NK-92 (cell line): ENCODE data around the gene DENND2A.
"Not testable (repeated sequence)": the region's sequence is repeated elsewhere in the genome, so short reads cannot be mapped to it uniquely, and the experiment has no call there.

Experiments
- DNase-seq: peaks from one replicate; lab custom pipeline; 2025; ENCODE audit not compliant: unreplicated experiment; lab: John Stamatoyannopoulos, UW

DENND2A gene

GRCh38 chr7:140518370-140519006 lies 122.1 kb downstream of the DENND2A start:
- DNase-seq = no peak

- DNase-seq = no peak
Measured at GRCh38 chr7:140517546-140518369, 122.9 kb downstream of the DENND2A start.

DNA sequence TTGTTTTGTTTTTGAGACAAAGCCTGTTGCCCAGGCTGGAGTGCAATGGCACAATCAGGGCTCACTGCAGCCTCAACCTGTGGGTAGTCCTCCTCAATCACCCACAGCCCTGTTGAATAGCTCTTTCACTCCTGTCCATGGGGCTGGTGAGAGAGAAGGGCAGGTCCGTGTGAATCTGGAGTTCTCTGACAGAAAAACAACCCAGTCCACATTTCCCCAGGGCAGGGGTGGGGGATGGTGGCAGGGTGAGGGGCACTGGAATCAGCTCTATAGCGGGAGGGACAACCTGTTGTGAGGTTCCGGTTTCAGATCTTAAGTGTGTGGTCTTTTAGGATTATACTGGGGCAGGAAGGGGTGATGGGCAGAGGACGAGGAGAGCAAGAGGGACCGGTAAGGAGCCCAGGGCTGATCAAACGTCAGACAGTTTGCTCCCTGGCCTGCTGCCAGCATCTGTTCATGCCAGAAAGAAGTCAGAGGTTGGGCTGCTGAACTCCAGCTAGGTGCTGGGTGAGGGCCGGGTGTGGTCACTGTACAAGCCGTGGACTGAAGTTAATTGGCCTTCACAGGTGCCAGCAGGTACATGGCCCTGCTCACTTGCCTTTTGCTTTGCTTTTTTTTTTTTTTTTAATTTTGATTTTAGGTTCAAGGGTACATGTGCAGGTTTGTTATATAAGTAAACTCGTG lies 128.2 kb downstream of the DENND2A start:
- DNase-seq = no peak

- no peak for DNase-seq
Measured at GRCh38 chr7:140509789-140510188, 130.8 kb downstream of the DENND2A start.

DNA sequence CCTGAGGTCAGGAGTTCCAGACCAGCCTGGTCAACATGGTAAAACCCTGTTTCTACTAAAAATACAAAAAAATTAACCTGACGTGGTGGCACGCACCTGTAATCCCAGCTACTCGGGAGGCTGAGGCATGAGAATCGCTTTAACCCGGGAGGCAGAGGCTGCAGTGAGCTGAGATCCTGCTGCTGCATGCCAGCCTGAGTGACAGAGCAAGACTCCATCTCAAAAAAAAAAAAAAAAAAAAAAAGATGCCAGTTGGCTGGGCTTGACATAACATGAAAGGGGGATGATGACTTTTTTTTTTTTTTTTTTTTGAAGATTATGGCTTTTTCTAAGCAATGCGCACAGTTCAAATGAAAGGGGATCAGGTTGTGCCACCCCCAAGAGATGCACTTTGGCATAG lies 133.1 kb downstream of the DENND2A start:
- DNase-seq = not testable (repeated sequence)

- no peak for DNase-seq
Measured at GRCh38 chr7:140506788-140507464, 133.7 kb downstream of the DENND2A start.

GRCh38 chr7:140501966-140502365 lies 138.6 kb downstream of the DENND2A start:
- DNase-seq = no peak

DNA sequence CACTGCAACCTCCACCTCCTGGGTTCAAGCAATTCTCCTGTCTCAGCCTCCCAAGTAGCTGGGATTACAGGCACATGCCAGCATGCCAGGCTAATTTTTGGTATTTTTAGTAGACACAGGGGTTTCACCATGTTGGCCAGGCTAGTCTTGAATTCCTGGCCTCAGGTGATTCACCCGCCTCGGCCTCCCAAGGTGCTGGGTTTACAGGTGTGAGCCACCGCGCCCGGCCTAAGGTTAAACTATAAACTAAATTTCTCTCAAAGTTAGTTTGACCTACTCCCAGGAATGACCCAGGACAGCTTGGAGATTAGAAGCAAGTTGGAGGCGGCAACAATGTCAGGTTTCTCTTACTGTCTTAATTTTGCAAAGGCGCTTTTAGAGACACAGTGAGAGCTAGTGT lies 142.8 kb downstream of the DENND2A start:
- DNase-seq = not testable (repeated sequence)

- no peak for DNase-seq
Measured at GRCh38 chr7:140497241-140497769, 143.3 kb downstream of the DENND2A start.

- no peak for DNase-seq
Measured at GRCh38 chr7:140495514-140496097, 145.0 kb downstream of the DENND2A start.

GRCh38 chr7:140494867-140495266 lies 145.7 kb downstream of the DENND2A start:
- no peak for DNase-seq

DNA sequence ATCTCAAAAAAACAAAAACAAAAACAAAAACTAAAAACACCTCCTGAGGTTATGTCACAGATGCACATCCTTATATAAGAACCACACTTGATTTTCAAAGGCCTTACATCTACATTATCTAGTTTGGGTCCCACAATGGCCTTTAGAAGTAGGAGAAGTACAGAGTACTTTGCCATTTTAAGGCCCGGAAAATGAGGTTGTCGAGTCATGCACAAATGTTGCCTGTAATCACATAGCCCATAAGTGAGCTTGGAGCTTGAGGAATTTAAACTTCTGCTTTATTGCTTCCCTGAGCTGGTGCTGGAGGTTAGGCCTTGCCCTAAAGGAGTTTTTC lies 151.6 kb downstream of the DENND2A start:
- DNase-seq = no peak

DNA sequence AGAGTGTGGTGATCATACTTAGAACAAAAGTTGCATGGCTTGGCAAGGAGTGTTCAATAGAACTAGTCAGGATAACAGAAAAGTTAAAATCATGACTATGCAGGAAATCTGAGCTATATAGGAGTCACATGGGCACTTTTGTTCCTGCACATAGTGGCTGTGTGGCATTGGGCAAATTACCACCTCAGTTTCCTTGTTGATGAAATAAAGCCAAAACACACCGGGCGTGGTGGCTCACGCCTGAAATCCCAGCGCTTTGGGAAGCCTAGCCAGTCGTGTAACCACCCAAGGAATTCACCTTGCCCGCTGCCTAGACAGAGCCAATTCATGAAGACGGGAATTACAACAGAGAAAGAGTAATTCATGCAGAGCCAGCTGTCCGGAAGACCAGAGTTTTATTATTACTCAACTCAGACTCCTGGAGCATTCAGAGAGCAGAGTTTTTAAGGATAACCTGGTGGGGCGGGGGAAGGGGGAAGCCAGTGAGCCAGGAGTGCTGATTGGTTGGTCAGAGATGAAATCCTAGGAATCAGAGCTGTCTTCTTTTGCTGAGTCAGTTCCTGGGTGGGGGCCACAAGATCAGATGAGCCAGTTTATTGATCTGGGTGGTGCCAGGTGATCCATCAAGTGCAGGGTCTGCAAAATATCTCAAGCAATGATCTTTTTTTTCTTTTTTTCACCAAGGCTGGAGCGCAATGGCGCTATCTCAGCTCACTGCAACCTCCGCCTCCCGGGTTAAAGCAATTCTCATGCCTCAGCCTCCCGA lies 154.9 kb downstream of the DENND2A start:
- DNase-seq = no peak

- no peak for DNase-seq
Measured at GRCh38 chr7:140484951-140485499, 155.6 kb downstream of the DENND2A start.

DNA sequence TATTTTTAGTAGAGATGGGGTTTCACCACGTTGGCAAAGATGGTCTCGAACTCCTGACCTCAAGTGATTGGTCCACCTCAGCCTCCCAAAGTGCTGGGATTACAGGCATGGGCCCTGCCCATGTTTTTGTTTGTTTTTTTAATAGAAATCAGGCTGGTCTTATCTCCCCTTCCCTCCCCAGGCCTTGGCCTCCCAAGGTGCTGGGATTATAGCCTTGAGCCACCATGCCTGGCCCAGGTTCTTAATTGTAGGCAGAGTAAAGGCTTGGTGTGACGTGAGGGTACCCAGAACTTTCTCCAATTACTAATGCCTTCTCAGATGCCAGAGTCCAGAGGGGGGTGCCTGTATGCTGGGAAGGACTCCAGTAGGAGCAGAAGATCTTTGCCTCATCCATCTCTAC lies 156.1 kb downstream of the DENND2A start:
- no peak for DNase-seq

GRCh38 chr7:140479739-140480084 lies 160.9 kb downstream of the DENND2A start:
- no peak for DNase-seq

DNA sequence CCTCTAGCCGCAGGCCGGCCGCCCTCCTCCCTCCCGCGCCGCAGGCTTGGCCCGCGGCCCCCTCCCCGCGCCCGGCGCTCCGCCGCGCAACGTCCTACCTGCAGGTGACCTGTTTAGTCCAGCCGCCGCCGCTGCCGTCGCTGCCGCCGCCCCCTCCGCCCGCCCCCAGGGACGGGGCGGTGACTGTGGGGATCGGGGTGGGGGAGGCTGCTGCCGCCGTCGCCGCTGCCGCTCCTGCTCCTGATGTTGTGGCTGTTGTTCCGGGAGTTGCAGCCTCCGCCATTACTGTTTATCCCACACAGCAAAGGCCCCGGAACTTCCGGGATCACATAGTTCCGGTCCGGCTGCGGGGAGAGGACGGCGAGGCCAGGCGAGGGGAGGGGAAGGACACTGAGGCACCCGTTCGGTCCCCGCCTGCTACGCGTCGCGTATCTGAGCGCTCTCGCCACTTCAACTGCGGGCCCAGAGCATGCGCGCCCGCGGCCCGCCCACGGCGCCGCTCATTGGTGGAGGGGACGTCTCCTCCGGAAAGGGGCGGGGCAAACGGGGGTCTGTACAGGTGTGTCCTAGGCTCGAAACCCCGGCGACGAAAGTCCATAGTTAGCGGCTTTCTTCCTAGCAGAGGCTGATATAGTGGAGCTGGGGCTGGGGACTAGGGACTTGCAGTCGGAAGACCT lies 161.4 kb downstream of the DENND2A start, which contains the start of gene MKRN1:
MKRN1 (minus strand) TSS at position 444 of the 677 bp plus-strand sequence; CDS start at position 283, 161 bp downstream.
- DNase-seq = peak; percentile 45

GRCh38 chr7:140478246-140479061 lies 162.2 kb downstream of the DENND2A start:
- DNase-seq = no peak
